ENCODE measurements around the gene CR2. TPM values are rescaled to one million over a fixed set of nuclear protein-coding genes. Genes with fewer than 3 reads are reported as not detected.

The CR2 gene
- polyA plus RNA-seq, 1 of the 3 experiments (the other 2 are of a cell fraction): not detected

DNA sequence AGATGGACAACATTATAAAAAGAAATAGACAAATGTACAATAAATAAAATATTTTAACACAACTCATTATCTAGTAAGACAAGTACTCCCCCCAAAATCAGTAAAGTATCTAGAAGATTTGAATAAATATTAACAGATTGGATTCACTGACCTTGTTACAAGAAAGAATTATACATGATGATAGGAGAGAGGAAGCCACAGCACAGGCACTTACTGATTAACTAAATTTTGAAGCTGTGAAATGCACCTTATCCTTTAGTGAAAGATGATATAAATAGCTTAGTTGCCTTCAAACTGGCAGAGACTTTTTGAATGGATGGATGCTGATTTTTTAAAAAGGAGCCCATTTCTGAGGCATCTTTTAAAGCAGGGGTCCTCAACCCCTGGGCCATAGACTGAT, 50.3 kb downstream of the CR2 start:
- H3K9me3 ChIP-seq: no peaks in the 10 kb centered on the region
- no peaks in the 10 kb centered on the region for H4K20me1 ChIP-seq (ENCODE audit: insufficient read depth)
- no peak overlapping the region for H3K9ac ChIP-seq
- peaks cover 15% of the 10 kb centered on the region; the same call in 1 of the 2 replicates for H3K27me3 ChIP-seq (ENCODE audit: insufficient read depth)
- H3F3A ChIP-seq (replicated peaks; ENCODE audit: insufficient read depth): no peaks in the 10 kb centered on the region
- no peaks in the 10 kb centered on the region for H3K9me2 ChIP-seq
- no peak overlapping the region for H2AFZ ChIP-seq (ENCODE audit: low read depth)
- H3K27ac ChIP-seq (ENCODE audit: low read depth in 2 of 2, low read length in 1 of 2): no peak overlapping the region
- TF ChIP-seq GATA2 (CRISPR knock-in tag; IDR thresholded peaks at IDR 0.05): no peak
- TF ChIP-seq NFIC (IDR thresholded peaks at IDR 0.05; ENCODE audit: borderline replicate concordance): no peak
- no peak for TF ChIP-seq TEAD4 (IDR thresholded peaks at IDR 0.05; ENCODE audit: borderline replicate concordance, insufficient read depth)
- no peak for TF ChIP-seq EP300 (IDR thresholded peaks at IDR 0.05; ENCODE audit: borderline replicate concordance in 1 of 2, low read depth in 1 of 2, low read length in 1 of 2)
- TF ChIP-seq SIN3A (IDR thresholded peaks at IDR 0.05; ENCODE audit: borderline replicate concordance, low read depth, low read length): no peak
- TF ChIP-seq, protein P1, sequence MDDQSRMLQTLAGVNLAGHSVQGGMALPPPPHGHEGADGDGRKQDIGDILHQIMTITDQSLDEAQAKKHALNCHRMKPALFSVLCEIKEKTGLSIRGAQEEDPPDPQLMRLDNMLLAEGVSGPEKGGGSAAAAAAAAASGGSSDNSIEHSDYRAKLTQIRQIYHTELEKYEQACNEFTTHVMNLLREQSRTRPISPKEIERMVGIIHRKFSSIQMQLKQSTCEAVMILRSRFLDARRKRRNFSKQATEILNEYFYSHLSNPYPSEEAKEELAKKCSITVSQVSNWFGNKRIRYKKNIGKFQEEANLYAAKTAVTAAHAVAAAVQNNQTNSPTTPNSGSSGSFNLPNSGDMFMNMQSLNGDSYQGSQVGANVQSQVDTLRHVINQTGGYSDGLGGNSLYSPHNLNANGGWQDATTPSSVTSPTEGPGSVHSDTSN (IDR thresholded peaks at IDR 0.05): no peak
- no peaks in the 10 kb centered on the region for H3K4me1 ChIP-seq (ENCODE audit: control insufficient read depth in 1 of 2, insufficient read depth in 2 of 2, low read depth in 1 of 2, low read length in 1 of 2)
- ChIA-PET CTCF (no interaction called here), POLR2A (no interaction called here)
- H3K36me3 ChIP-seq (replicated peaks in 1 of 2; ENCODE audit: control insufficient read depth in 1 of 2, insufficient read depth in 2 of 2, low read length in 1 of 2): no peaks in the 10 kb centered on the region
- DNase-seq: no peak
- H3K4me2 ChIP-seq: no peak overlapping the region
- H3K79me2 ChIP-seq (ENCODE audit: insufficient read depth): no peaks in the 10 kb centered on the region
- no peak overlapping the region for H3K4me3 ChIP-seq (ENCODE audit: low read depth in 2 of 2, low read length in 1 of 2)

DNA sequence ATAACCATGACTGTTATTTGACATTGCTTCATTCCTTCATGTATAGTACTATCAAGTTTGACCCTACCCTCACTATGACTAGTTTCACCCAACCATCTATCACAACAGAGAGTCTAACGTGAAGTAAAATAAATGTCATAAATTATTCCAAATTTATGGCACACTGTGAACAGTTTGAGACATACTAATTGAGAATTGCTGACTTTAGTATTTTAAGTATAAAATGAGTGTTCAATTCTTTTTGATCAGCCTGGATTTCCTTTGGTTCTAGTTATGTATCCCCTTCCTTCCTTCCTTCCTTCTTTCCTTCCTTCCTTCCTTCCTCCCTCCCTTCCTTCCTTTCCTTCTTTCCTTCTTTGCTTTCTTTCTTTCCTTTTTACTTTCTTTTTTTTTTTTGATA, 56.3 kb downstream of the CR2 start:
- Histone ChIP-seq H3K36me3 (replicated peaks in 1 of 2; ENCODE audit: control insufficient read depth in 1 of 2, insufficient read depth in 2 of 2, low read length in 1 of 2) (no peaks in the 10 kb centered on the region), H3K4me3 (ENCODE audit: low read depth in 2 of 2, low read length in 1 of 2) (no peak overlapping the region), H3K9ac (no peak overlapping the region), H3K9me3 (no peaks in the 10 kb centered on the region), H3K4me1 (ENCODE audit: control insufficient read depth in 1 of 2, insufficient read depth in 2 of 2, low read depth in 1 of 2, low read length in 1 of 2) (no peaks in the 10 kb centered on the region), H3F3A (replicated peaks; ENCODE audit: insufficient read depth) (no peaks in the 10 kb centered on the region), H3K27me3 (ENCODE audit: insufficient read depth) (peaks cover 17% of the 10 kb centered on the region; the same call in 1 of the 2 replicates), H3K27ac (ENCODE audit: low read depth in 2 of 2, low read length in 1 of 2) (no peak overlapping the region), H3K79me2 (ENCODE audit: insufficient read depth) (no peaks in the 10 kb centered on the region), H3K4me2 (no peak overlapping the region), H2AFZ (ENCODE audit: low read depth) (no peak overlapping the region), H4K20me1 (ENCODE audit: insufficient read depth) (no peaks in the 10 kb centered on the region), H3K9me2 (no peaks in the 10 kb centered on the region)
- CTCF ChIA-PET: interaction anchor here (1.2 kb wide), 1 partner anchor 11 kb away, joined by 4 read pairs; no protein-coding TSS in a partner anchor
- POLR2A ChIA-PET: no interaction called here
- WGBS (ENCODE audit: low lambda C conversion rate): 8% methylated on average over 1 of the region's 1 CpG
- DNase-seq: no peak
- TF ChIP-seq TAF1 (IDR thresholded peaks at IDR 0.05; ENCODE audit: borderline replicate concordance, low read depth, low read length): no peak
- TF ChIP-seq SMC3 (IDR thresholded peaks at IDR 0.05; ENCODE audit: low read depth, low read length): no peak

- Histone ChIP-seq H2AFZ (ENCODE audit: low read depth) (no peak overlapping the region), H3K4me2 (no peak overlapping the region), H3K9me3 (no peaks in the 10 kb centered on the region), H3K79me2 (ENCODE audit: insufficient read depth) (no peaks in the 10 kb centered on the region), H3K27me3 (ENCODE audit: insufficient read depth) (peaks cover 7% of the 10 kb centered on the region; the same call in 1 of the 2 replicates), H3K27ac (ENCODE audit: low read depth in 2 of 2, low read length in 1 of 2) (no peak overlapping the region), H3K4me3 (ENCODE audit: low read depth in 2 of 2, low read length in 1 of 2) (no peak overlapping the region), H4K20me1 (ENCODE audit: insufficient read depth) (no peaks in the 10 kb centered on the region), H3K4me1 (ENCODE audit: control insufficient read depth in 1 of 2, insufficient read depth in 2 of 2, low read depth in 1 of 2, low read length in 1 of 2) (no peaks in the 10 kb centered on the region), H3F3A (replicated peaks; ENCODE audit: insufficient read depth) (no peaks in the 10 kb centered on the region), H3K9ac (no peak overlapping the region), H3K9me2 (no peaks in the 10 kb centered on the region), H3K36me3 (replicated peaks in 1 of 2; ENCODE audit: control insufficient read depth in 1 of 2, insufficient read depth in 2 of 2, low read length in 1 of 2) (no peaks in the 10 kb centered on the region)
- 56% methylated on average over 13 of the region's 13 CpGs for WGBS (ENCODE audit: low lambda C conversion rate)
- DNase-seq: no peak
- CTCF ChIA-PET: interaction anchor here (1.0 to 1.6 kb wide), 2 partner anchors 15 to 110 kb away, joined by 3 read pairs; no protein-coding TSS in a partner anchor
- POLR2A ChIA-PET: no interaction called here
- TF ChIP-seq JUND (IDR thresholded peaks at IDR 0.05): no peak
- TF ChIP-seq, protein P2, sequence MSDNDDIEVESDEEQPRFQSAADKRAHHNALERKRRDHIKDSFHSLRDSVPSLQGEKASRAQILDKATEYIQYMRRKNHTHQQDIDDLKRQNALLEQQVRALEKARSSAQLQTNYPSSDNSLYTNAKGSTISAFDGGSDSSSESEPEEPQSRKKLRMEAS (IDR thresholded peaks at IDR 0.05; ENCODE audit: low read depth): no peak
- TF ChIP-seq, protein P3, sequence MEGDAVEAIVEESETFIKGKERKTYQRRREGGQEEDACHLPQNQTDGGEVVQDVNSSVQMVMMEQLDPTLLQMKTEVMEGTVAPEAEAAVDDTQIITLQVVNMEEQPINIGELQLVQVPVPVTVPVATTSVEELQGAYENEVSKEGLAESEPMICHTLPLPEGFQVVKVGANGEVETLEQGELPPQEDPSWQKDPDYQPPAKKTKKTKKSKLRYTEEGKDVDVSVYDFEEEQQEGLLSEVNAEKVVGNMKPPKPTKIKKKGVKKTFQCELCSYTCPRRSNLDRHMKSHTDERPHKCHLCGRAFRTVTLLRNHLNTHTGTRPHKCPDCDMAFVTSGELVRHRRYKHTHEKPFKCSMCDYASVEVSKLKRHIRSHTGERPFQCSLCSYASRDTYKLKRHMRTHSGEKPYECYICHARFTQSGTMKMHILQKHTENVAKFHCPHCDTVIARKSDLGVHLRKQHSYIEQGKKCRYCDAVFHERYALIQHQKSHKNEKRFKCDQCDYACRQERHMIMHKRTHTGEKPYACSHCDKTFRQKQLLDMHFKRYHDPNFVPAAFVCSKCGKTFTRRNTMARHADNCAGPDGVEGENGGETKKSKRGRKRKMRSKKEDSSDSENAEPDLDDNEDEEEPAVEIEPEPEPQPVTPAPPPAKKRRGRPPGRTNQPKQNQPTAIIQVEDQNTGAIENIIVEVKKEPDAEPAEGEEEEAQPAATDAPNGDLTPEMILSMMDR (IDR thresholded peaks at IDR 0.05): no peak
- no peak for TF ChIP-seq RXRA (IDR thresholded peaks at IDR 0.05; ENCODE audit: borderline replicate concordance, low read depth)
- TF ChIP-seq POLR2AphosphoS5 (IDR thresholded peaks at IDR 0.05; ENCODE audit: low read depth, low read length): no peak
- no peak for TF ChIP-seq FOXJ3 (CRISPR knock-in tag; IDR thresholded peaks at IDR 0.05)
- no peak for TF ChIP-seq ZBTB33 (IDR thresholded peaks at IDR 0.05; ENCODE audit: borderline replicate concordance, low read depth)
- TF ChIP-seq GABPA (IDR thresholded peaks at IDR 0.05; ENCODE audit: low read depth): no peak
- no peak for TF ChIP-seq MEF2A (IDR thresholded peaks at IDR 0.05; ENCODE audit: borderline replicate concordance, low read depth)
- TF ChIP-seq USF1 (IDR thresholded peaks at IDR 0.05; ENCODE audit: borderline replicate concordance, low read depth): no peak
These were observed 60.8 kb downstream of the CR2 start for GRCh38 chr1:207514890-207515289.

All from SK-N-SH (cell line).